ENCODE data around the gene TAL1.

- TF ChIP-seq CTCF (IDR thresholded peaks at IDR 0.05) (no peak), POLR2A (IDR thresholded peaks at IDR 0.05) (no peak)
Observed at GRCh38 chr1:47184822-47185677, 47.0 kb downstream of the TAL1 start.
